GM10847 (cell line): ENCODE data around the gene MIA.

Experiments
- POLR2A ChIP-seq: IDR thresholded peaks from 2 replicates; pipeline ENCODE4 v1.6.1; 2011; ENCODE audit not compliant: insufficient read length; ENCODE audit errors: extremely low read depth

MIA gene

DNA sequence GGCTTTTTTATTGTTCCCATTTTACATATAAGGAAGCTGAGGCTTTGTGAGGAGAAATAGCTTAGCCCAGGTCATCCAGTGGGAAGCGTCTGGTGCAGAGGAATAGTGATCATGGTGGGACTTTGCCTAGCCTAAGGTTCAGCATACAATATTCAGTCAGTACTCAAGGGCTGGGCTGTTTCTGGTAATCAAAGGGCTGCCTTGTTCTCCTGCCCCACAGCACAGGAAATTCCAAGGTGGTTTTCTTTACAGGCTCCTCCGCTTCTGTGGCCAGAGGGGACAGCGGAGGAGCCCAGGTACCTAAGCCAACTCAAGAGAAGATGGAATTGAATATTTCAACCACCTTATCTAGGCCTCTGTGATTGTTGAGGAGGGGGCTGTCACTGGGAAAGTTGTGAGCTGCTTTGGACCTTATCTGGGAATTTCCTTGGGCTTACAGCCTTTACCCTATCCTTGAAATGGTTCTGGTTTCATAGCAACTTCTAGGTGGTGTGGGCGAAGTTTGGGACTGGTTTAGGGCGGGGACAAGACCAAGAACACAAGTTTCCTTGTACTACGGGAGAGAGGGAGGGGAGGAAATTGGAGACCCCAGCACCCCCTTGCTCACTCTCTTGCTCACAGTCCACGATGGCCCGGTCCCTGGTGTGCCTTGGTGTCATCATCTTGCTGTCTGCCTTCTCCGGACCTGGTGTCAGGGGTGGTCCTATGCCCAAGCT is at the start of gene MIA:
Gene MIA, plus strand, starts transcription at position 606 of the 716 bp plus-strand sequence. Its CDS starts 22 bp downstream, at position 628.
- no peak for TF ChIP-seq POLR2A

DNA sequence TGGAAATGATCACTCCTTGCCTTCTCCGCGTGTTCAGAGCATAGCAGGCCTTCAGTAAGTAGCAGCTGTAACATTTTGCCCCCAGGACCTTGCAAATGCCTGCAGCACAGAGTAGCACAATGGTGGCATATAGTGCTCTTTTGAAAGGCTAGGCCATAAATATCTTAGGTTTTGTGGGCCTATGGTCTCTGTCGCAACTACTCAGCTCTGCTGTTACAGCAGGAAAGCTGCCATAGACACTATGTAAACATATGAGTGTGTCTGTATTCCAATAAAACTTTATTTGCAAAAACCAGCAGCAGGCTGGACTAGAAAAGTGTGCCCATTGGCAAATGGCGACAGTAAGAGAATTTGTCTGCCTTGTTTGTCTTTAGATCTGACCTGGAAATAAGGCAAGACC is 49.0 kb upstream of the MIA start:
- no peak for TF ChIP-seq POLR2A

DNA sequence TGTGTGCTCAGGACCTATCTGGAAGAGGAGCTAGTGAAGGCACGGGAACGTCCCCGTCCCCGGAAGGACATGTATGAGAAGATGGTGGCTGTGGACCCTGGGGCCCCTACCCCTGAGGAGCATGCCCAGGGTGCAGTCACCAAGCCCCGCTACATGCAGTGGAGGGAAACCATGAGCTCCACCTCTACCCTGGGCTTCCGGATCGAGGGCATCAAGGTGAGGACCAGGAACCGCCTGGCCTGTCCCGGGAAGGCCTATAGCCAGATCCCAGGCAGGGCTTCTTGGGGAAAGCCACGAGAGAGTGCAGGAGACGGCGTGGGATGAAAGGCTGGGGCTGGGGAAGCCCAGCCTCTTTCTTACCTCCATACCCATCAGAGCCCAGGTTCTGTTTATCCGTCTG is 42.2 kb upstream of the MIA start:
- no peak for TF ChIP-seq POLR2A

DNA sequence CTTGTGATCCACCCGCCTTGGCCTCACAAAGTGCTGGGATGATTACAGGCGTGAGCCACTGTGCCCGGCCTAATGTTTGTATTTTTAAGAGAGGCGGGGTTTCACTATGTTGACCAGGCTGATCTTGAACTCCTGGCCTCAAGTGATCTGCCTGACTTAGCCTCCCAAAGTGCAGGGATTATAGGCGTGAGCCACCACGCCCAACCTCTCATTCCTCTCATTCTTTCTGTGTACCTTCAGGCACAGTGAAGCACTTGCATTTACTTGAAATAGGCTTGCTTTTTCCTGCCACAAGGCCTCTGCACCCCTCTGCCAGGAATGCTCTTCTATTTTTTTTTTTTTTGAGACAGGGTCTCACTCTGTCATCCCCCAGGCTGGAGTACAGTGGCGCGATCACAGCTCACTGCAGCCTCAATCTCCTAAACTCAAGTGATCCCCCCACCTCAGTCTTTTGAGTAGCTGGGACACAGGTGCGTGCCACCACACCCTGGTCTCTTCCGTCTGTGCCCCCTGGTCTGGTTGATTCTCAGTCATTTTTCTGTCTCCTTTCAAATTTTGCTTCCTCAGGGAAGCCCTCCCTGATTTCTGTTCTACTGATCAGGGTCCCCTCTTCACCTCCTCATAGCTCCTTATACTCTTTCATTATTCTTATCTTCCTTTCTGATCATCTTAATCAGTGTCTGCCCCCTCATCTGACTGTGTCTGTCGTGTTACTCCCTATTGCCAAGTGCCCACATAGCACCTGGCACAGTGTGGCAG is 40.1 kb upstream of the MIA start:
- TF ChIP-seq POLR2A = no peak

DNA sequence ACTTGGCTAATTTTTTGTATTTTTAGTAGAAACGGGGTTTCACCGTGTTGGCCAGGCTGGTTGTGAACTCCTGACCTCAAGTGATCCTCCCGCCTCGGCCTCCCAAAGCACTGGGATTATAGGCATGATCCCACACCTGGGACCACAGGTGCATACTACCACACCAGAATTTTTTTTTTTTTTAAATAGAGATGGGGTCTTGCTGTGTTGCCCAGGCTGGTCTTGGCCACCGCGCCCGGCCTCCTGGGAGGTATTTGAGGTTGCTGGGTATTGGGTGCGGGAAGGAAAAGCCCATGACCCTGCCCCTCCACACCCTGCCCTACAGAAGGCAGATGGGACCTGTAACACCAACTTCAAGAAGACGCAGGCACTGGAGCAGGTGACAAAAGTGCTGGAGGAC is 38.7 kb upstream of the MIA start:
- no peak for TF ChIP-seq POLR2A

DNA sequence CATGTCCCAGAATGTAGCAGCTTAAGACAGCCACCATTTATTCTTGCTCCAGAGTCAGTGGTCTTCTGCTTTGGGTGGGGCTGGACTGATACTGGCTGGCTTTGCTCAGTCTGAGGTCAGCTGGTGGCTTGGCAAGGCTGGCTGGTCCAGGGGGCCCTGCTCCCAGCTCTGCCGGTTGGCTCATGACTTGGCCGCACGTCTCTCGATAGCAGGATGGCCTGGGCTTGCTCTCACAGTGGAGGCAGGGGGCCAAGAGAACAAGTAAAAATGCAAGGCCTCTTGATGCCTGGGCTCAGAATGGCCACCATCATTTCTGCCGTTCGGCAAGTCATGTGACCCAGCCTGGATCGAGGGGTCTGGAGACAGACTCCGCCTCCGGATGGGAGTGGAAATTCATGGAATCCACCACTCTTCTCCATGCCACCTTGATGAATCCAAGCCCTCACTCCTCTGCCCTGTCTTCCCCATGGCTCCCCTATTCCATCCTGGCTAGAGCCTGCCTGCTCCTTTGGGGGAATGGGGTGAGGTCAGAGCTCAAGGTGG is 38.1 kb upstream of the MIA start:
- TF ChIP-seq POLR2A = no peak

DNA sequence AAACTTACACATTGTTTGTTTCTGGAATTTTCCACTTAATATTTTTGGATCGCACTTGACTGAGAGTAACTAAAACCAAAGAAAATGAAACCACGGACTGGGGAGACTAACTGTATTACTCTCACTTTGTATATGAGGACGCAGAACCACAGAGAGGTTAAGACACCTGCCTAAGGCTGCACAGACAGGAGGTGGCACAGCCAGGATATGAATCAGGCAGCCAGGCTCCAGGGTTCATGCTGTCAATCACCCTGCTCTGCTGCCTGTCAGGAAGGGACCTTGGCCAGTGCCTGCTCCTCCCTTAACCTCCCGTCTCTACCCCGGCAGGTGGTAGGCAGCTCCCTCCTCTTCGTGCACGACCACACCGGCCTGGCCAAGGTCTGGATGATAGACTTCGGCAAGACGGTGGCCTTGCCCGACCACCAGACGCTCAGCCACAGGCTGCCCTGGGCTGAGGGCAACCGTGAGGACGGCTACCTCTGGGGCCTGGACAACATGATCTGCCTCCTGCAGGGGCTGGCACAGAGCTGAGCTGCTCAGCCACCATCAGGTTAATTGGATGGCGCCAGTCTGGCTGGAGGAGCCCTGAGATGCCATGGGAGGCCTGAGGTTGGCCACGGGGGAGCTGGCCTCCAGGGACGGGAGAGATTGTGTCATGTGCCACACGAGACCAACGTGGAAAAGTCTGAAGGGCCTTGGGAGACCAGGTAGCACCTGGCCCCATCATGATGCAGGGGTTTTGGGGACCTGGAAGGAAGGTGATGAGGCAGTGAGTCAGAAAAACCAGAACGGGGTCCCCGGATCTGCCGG is 36.1 kb upstream of the MIA start:
- TF ChIP-seq POLR2A = no peak

DNA sequence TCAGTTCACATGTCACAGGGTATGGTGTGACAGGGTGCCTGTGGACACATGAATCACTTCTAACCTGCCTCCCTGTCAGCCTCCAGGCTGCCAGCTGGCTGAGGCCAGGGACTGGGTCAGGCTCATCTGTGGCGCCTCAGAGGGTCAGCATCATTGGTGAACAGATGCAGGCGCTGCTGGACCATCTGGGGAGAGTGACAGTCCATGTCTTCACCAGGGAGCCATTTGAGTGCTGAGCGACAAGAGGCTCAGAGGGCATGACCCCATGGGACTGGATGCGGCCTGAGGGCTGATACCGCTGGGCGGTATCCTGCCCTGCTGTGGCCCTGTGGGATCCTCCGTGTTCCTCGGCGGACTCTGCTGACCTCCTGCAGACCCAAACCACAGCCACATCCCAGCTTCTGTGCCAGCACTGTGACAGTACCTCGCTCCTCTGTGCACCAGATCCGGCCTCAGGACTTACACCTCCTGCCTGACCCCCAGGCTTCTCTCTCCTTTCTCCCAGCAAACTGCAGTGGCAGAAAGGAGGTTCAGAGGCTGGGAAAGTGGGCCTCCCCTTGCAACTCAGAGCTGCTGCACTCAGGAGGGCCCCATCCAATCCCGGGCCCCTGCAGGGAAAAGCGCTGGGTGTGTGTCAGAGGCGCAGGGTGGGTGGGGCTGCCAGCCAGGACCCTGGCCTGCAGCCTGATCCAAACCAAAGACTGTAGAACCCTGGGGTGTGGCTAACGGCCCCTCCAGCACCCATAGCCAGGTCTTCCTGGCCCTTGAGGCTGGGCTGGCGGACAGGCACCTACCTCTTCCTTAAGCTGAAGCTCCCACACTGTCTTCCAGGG is 35.2 kb upstream of the MIA start:
- TF ChIP-seq POLR2A = no peak

DNA sequence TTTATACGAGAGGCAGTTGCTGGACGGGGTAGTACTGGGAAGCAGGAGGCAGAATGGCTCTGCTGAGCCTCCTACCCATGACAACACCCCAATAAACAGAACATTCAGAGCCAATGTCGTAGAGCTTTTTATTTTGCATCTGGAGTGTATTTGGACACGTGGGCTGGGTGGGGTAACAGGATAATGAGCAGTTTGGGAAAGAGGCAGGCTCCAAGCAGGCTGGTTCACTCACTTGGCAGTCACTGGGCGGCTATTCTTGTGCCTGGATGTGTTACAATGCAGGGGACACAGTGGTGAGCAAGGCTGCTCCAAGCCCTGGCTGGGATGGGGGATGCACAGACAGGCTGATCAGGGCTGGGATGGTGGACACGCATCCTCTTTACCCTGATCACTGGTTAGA is 34.6 kb upstream of the MIA start:
- no peak for TF ChIP-seq POLR2A

DNA sequence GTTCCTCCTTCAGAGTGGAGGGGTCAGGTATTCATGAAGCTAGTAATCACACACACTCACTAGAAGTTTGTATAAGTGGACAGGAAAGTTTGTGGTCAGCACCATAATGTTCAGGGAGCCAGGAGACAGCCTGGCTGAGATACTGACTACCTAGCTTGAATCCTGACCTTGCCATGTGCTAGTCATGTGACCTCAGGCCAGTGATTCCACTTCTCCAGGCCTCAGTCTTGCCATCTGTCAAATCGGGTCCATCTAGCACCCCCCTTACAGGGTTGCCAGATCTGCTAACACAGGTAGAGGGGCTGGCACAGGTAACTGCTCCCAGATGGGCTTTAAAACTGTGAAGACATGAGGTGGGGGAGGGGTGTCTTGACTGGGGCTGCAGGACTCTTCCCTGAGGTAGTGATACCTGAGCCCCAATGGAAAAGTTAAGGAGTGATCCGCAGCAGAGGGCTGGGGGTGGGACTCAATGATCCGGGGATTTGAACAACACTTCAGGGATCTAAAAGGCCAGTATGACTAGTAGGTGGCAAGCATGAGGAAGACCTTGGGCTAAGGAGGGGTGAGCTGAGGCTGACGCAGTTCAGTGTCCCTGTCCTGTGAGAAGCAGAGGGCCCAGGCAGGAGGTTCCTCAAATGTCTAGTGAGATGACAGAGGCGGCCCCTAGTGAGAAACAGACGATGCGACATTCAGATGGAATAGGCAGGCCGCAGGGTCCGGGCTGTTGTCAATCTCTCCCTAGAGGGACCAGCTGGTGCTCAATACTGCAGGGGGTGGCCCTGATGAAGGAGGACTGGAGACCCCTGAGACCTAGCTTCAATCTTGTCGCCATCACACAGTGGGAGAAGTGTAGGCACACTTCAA is 33.6 kb upstream of the MIA start:
- TF ChIP-seq POLR2A = no peak

DNA sequence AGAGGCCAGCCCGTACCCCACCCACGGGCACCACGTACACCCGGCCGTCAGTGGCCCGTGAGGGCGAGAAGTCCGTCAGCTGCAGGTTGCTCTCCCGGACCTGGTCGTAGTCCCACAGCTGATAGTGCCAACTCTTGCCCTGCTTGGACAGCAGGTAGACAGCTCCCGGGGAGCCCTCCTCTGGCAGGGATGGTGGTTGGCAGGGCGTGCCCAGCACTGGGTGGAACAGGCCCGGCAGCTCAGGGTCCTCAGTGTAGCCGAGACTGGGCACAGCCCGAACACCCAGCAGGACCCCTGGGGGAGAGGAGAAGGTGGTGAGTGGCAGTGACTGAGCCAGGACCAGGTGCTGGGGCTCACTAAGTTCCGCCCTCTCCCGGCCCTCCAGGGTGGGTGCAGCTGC is 32.8 kb upstream of the MIA start:
- TF ChIP-seq POLR2A = no peak

DNA sequence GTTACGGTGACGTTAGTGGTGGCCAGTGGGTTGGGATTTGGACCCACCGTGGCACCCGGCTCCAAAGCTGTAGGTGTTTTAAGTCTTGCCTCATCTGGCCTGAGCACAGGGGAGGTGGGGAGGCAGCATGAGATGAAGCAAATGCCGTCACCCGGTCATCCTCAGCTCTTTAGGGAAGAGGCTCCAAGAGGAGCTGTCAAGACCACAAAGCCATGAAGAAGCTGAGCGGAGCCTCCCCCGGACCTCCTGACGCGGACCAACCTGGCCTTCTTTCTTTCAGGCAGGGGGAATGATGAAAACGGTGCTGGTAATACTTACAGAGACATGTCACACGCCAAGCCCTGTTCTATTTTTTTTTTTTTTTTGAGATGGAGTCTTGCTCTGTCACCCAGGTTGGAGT is 32.4 kb upstream of the MIA start:
- no peak for TF ChIP-seq POLR2A

DNA sequence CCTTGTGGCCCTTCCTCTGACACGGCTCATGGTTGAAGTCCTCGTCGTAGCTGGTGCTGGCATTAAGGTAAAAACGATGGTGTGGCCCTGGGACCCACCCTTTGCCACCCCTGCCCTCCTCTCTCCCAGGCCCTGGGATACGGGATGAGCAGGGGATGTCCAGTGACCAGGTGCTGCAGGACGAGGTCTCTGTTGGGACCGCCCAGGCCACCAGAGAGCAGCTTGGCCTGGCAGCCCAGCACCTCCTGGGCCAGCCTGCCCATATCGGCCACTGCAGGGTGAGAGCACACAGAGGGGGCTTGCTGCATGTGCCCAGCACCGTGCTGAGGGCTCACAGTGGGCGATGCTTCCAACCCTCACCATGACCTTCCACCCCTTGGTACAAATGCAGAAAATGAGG is 31.4 kb upstream of the MIA start:
- no peak for TF ChIP-seq POLR2A
